GM23338 (cell line): Measurements from ENCODE around the gene NCBP3. TPM values are rescaled to one million over a fixed set of nuclear protein-coding genes. Genes with fewer than 3 reads are reported as not detected.

Source experiments
- ATAC-seq: fragments of 200-7000 bp; cut with Tn5 transposase; 3 replicates; pipeline ENCODE4 v1.9.1; 2020
- DNase-seq: peaks from one replicate; pipeline ENCODE4 v3.0.0-alpha.2; 2015; ENCODE audit warnings: low spot score
- H2AFZ ChIP-seq: fragments of 200-600 bp; sonication (generic); 2 replicates; pipeline ENCODE4 v1.8.0; 2016; ENCODE audit warnings: antibody characterized with exemption, mild to moderate bottlenecking, moderate library complexity
- H3F3A ChIP-seq: fragments of 200-600 bp; sonication (generic); replicated peaks from 2 replicates; pipeline ENCODE4 v1.8.0; 2017; ENCODE audit warnings: antibody characterized with exemption, mixed run types, low read depth
- H3K27ac ChIP-seq: fragments of 200-600 bp; sonication (generic); 2 replicates; pipeline ENCODE4 v1.6.1; 2016; ENCODE audit warnings: low read depth
- H3K27me3 ChIP-seq: fragments of 200-600 bp; sonication (generic); 2 replicates; pipeline ENCODE4 v1.8.0; 2016; ENCODE audit warnings: mild to moderate bottlenecking, mixed run types, moderate library complexity; ENCODE audit not compliant: insufficient read depth
- H3K36me3 ChIP-seq: fragments of 200-600 bp; sonication (generic); 2 replicates; pipeline ENCODE4 v1.8.0; 2016; ENCODE audit warnings: mild to moderate bottlenecking; ENCODE audit not compliant: insufficient read depth
- H3K4me1 ChIP-seq: fragments of 200-600 bp; sonication (generic); 2 replicates; pipeline ENCODE4 v1.8.0; 2016; ENCODE audit warnings: mild to moderate bottlenecking, moderate library complexity; ENCODE audit not compliant: insufficient read depth
- H3K4me2 ChIP-seq: fragments of 200-600 bp; sonication (generic); 2 replicates; pipeline ENCODE4 v1.7.1; 2017; ENCODE audit warnings: mixed run types
- H3K4me3 ChIP-seq: fragments of 200-600 bp; sonication (generic); 2 replicates; pipeline ENCODE4 v1.6.1; 2016; ENCODE audit warnings: mixed run types
- H3K79me2 ChIP-seq: fragments of 200-600 bp; sonication (generic); replicated peaks from 2 replicates; pipeline ENCODE4 v1.8.0; 2017; ENCODE audit warnings: mild to moderate bottlenecking; ENCODE audit not compliant: insufficient read depth
- H3K9me2 ChIP-seq: fragments of 200-600 bp; sonication (generic); 2 replicates; pipeline ENCODE4 v1.8.0; 2017; ENCODE audit not compliant: insufficient read depth
- H4K20me1 ChIP-seq: fragments of 200-600 bp; sonication (generic); replicated peaks from 2 replicates; pipeline ENCODE4 v1.8.0; 2017; ENCODE audit warnings: mild to moderate bottlenecking; ENCODE audit not compliant: insufficient read depth
- H3K27ac Mint-ChIP-seq: 2 replicates; pipeline ENCODE4 v1.8.0; 2020; ENCODE audit warnings: inconsistent platforms, mild to moderate bottlenecking, moderate library complexity, mixed read lengths
- H3K27me3 Mint-ChIP-seq: 3 replicates; pipeline ENCODE4 v1.8.0; 2022; ENCODE audit warnings: low read depth, mild to moderate bottlenecking, moderate library complexity, mixed read lengths, inconsistent platforms; ENCODE audit not compliant: insufficient read depth, poor library complexity
- H3K36me3 Mint-ChIP-seq: 3 replicates; pipeline ENCODE4 v1.8.0; 2021; ENCODE audit warnings: low read depth, mild to moderate bottlenecking, inconsistent platforms, moderate library complexity, mixed read lengths
- H3K4me1 Mint-ChIP-seq: 3 replicates; pipeline ENCODE4 v1.8.0; 2020; ENCODE audit warnings: mild to moderate bottlenecking, inconsistent platforms, mixed read lengths
- H3K4me3 Mint-ChIP-seq: 3 replicates; pipeline ENCODE4 v1.8.0; 2021; ENCODE audit warnings: moderate library complexity, mild to moderate bottlenecking, inconsistent platforms, mixed read lengths
- H3K9me3 Mint-ChIP-seq: 3 replicates; pipeline ENCODE4 v1.8.0; 2020; ENCODE audit warnings: moderate library complexity, mild to moderate bottlenecking, inconsistent platforms, mixed read lengths
- CREB1 ChIP-seq: fragments of 250-450 bp; sonication (Bioruptor Pico); IDR thresholded peaks from 2 replicates; pipeline ENCODE4 v1.5.0; 2020; ENCODE audit warnings: low read depth, mild to moderate bottlenecking, moderate library complexity
- CTCF ChIP-seq, 2 experiments: fragments of 200-600 bp in 1 of 2; sonication (generic) in 1 of 2; conservative IDR thresholded peaks; 2 replicates each; pipeline versions ENCODE4 v1.5.1 to v1.6.1; 2016 to 2017; ENCODE audit warnings: antibody characterized with exemption in 2 of 2, low read depth in 2 of 2, mild to moderate bottlenecking in 2 of 2, moderate library complexity in 1 of 2
- EZH2 ChIP-seq: fragments of 200-600 bp; sonication (generic); IDR thresholded peaks from one replicate; pipeline ENCODE4 v1.8.0; 2017; ENCODE audit warnings: antibody characterized with exemption, mild to moderate bottlenecking, low read depth; ENCODE audit not compliant: unreplicated experiment
- EZH2phosphoT487 ChIP-seq: fragments of 200-600 bp; sonication (generic); IDR thresholded peaks from one replicate; pipeline ENCODE4 v1.8.1; 2018; ENCODE audit warnings: antibody characterized with exemption; ENCODE audit not compliant: unreplicated experiment
- POLR2AphosphoS5 ChIP-seq: IDR thresholded peaks from 2 replicates; pipeline ENCODE4 v1.6.1; 2016; ENCODE audit warnings: antibody characterized with exemption, low read depth
- STAT1 ChIP-seq: IDR thresholded peaks from one replicate; pipeline ENCODE4 v1.6.1; 2016; ENCODE audit warnings: antibody characterized with exemption; ENCODE audit not compliant: unreplicated experiment
- ZNF331 ChIP-seq: fragments of 250-450 bp; sonication (Bioruptor Pico); IDR thresholded peaks from 2 replicates; pipeline ENCODE4 v1.5.0; 2020; ENCODE audit warnings: low read depth, mild to moderate bottlenecking, moderate library complexity
- polyA plus RNA-seq: library from polyadenylated mRNA; unstranded; fragments of >200 nt; fragmentation: Nextera tagmentation; extraction: Ambion mirVana; gene quantifications from 2 replicates; pipeline ENCODE4 v1.2.1, GENCODE V29; 2016
- total RNA-seq: library from RNA; depleted of rRNA; stranded (reverse); fragments of >200 nt; shearing (Covaris generic); gene quantifications from 2 replicates; pipeline ENCODE4 v1.2.3, GENCODE V29; 2014
- TF ChIP-seq, protein P1 (sequence below): fragments of 250-450 bp; sonication (Bioruptor Pico); IDR thresholded peaks from 2 replicates; pipeline ENCODE4 v1.5.0; 2020; ENCODE audit warnings: mild to moderate bottlenecking, moderate library complexity

Gene NCBP3
- total and polyA plus RNA-seq, 2 experiments from 2014 or later = 35.5 to 42.8 TPM

- peaks cover 10% of the 10 kb centered on the region for H3K4me1 Mint-ChIP-seq
- DNase-seq = no peak
- Histone ChIP-seq H3K27me3 (no peaks in the 10 kb centered on the region), H4K20me1 (no peaks in the 10 kb centered on the region), H2AFZ (peak overlapping the region; percentile 78; the same call in 1 of the 2 replicates), H3F3A (no peaks in the 10 kb centered on the region), H3K4me2 (peak overlapping the region; percentile 57), H3K4me1 (peaks cover 6% of the 10 kb centered on the region; the same call in 1 of the 2 replicates), H3K4me3 (peak overlapping the region; percentile 34; the same call in 1 of the 2 replicates), H3K36me3 (no peaks in the 10 kb centered on the region), H3K9me2 (no peaks in the 10 kb centered on the region), H3K79me2 (no peaks in the 10 kb centered on the region), H3K27ac (no peak overlapping the region)
- TF ChIP-seq ZNF331 = no peak
- TF ChIP-seq, protein P1, sequence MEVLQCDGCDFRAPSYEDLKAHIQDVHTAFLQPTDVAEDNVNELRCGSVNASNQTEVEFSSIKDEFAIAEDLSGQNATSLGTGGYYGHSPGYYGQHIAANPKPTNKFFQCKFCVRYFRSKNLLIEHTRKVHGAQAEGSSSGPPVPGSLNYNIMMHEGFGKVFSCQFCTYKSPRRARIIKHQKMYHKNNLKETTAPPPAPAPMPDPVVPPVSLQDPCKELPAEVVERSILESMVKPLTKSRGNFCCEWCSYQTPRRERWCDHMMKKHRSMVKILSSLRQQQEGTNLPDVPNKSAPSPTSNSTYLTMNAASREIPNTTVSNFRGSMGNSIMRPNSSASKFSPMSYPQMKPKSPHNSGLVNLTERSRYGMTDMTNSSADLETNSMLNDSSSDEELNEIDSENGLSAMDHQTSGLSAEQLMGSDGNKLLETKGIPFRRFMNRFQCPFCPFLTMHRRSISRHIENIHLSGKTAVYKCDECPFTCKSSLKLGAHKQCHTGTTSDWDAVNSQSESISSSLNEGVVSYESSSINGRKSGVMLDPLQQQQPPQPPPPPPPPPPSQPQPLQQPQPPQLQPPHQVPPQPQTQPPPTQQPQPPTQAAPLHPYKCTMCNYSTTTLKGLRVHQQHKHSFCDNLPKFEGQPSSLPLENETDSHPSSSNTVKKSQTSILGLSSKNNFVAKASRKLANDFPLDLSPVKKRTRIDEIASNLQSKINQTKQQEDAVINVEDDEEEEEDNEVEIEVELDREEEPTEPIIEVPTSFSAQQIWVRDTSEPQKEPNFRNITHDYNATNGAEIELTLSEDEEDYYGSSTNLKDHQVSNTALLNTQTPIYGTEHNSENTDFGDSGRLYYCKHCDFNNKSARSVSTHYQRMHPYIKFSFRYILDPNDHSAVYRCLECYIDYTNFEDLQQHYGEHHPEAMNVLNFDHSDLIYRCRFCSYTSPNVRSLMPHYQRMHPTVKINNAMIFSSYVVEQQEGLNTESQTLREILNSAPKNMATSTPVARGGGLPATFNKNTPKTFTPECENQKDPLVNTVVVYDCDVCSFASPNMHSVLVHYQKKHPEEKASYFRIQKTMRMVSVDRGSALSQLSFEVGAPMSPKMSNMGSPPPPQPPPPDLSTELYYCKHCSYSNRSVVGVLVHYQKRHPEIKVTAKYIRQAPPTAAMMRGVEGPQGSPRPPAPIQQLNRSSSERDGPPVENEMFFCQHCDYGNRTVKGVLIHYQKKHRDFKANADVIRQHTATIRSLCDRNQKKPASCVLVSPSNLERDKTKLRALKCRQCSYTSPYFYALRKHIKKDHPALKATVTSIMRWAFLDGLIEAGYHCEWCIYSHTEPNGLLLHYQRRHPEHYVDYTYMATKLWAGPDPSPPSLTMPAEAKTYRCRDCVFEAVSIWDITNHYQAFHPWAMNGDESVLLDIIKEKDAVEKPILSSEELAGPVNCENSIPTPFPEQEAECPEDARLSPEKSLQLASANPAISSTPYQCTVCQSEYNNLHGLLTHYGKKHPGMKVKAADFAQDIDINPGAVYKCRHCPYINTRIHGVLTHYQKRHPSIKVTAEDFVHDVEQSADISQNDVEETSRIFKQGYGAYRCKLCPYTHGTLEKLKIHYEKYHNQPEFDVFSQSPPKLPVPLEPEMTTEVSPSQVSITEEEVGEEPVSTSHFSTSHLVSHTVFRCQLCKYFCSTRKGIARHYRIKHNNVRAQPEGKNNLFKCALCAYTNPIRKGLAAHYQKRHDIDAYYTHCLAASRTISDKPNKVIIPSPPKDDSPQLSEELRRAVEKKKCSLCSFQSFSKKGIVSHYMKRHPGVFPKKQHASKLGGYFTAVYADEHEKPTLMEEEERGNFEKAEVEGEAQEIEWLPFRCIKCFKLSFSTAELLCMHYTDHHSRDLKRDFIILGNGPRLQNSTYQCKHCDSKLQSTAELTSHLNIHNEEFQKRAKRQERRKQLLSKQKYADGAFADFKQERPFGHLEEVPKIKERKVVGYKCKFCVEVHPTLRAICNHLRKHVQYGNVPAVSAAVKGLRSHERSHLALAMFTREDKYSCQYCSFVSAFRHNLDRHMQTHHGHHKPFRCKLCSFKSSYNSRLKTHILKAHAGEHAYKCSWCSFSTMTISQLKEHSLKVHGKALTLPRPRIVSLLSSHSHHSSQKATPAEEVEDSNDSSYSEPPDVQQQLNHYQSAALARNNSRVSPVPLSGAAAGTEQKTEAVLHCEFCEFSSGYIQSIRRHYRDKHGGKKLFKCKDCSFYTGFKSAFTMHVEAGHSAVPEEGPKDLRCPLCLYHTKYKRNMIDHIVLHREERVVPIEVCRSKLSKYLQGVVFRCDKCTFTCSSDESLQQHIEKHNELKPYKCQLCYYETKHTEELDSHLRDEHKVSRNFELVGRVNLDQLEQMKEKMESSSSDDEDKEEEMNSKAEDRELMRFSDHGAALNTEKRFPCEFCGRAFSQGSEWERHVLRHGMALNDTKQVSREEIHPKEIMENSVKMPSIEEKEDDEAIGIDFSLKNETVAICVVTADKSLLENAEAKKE (CRISPR knock-in tag) = no peak
- TF ChIP-seq EZH2phosphoT487 = no peak
- no peak for TF ChIP-seq CREB1 (CRISPR knock-in tag)
- no peak for TF ChIP-seq EZH2
- TF ChIP-seq POLR2AphosphoS5 = no peak
- TF ChIP-seq CTCF (conservative IDR thresholded peaks at IDR 0.05; ENCODE audit: low read depth in 2 of 2) = no peak
- TF ChIP-seq STAT1 = no peak
- H3K36me3 Mint-ChIP-seq = peaks cover under 1% of the 10 kb centered on the region; the same call in 1 of the 3 replicates
- peaks cover 16% of the 10 kb centered on the region for H3K27me3 Mint-ChIP-seq
- no peaks in the 10 kb centered on the region; the same call in 2 of the 3 replicates for H3K9me3 Mint-ChIP-seq
- no peak for ATAC-seq
- peak overlapping the region; percentile 86; the same call in 1 of the 2 replicates for H3K27ac Mint-ChIP-seq
- H3K4me3 Mint-ChIP-seq = peak overlapping the region; percentile 57
Measured at GRCh38 chr17:3754066-3754457, 92.0 kb downstream of the NCBP3 start.
